Measurements from ENCODE around the gene CSTB.

CSTB gene

DNA sequence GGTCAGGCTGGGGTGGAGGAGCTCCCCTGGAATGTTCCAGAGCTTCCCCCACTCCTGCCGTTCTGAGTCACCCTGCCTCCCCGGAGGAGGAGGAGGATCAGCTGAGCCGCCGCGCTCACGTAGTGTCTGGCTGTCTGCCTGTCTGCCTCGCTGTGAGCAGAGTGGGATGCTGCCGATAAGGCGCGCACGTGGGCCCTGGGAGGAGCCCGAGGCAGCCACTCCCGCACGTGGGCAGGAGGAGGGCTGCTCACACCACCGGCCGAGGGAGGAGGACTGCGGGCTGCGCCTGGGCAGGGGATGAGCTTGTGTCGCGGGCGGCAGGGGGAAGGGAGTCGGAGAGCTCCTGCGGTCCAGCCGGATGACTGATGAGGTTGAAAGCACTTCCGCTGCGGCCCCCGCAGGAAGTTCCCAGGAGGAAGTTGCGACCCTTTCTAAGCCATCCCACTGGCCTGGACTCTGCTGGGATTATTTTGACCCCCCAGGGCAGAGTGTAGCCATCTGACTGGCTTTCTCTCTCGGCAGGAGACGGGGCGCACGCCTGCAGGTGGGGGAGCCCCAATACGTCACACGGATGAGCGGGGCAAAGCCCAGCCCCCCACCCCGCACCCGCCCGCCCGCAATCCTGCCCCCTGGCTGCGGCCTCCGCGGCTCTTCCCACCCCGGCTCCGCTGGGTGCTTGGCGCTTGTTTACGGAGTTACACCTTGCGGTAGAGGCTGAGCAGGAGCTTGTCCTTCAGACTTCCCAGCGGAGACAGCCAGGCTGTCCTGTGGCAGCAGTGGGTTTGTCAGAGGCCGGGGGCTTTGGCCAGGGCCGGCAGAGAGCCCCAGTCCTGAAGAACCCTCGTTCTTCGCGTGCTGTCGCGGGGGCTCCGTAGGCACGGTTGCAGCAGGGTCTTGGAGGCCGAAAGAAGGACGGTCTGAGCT is 47.4 kb downstream of the CSTB start:
- TF ChIP-seq, protein P1, sequence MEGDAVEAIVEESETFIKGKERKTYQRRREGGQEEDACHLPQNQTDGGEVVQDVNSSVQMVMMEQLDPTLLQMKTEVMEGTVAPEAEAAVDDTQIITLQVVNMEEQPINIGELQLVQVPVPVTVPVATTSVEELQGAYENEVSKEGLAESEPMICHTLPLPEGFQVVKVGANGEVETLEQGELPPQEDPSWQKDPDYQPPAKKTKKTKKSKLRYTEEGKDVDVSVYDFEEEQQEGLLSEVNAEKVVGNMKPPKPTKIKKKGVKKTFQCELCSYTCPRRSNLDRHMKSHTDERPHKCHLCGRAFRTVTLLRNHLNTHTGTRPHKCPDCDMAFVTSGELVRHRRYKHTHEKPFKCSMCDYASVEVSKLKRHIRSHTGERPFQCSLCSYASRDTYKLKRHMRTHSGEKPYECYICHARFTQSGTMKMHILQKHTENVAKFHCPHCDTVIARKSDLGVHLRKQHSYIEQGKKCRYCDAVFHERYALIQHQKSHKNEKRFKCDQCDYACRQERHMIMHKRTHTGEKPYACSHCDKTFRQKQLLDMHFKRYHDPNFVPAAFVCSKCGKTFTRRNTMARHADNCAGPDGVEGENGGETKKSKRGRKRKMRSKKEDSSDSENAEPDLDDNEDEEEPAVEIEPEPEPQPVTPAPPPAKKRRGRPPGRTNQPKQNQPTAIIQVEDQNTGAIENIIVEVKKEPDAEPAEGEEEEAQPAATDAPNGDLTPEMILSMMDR (IDR thresholded peaks at IDR 0.05), result no peak

DNA sequence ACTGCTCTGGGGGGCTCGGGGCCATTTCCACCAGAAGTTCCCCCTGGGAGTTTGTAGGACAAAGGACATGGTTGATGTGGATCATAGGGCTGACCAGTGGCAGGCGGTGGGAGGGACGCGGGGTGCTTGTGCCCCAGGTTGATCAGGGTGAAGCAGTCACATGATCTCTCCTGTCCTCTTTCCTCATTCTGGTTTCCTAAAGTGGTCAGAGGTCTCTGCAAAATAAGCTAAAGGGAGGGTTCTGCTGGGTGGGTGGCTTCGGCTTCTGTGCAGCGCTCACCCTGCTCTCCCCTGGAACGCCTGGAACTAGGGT is 48.0 kb downstream of the CSTB start:
- TF ChIP-seq, protein P1 (IDR thresholded peaks at IDR 0.05), result no peak

DNA sequence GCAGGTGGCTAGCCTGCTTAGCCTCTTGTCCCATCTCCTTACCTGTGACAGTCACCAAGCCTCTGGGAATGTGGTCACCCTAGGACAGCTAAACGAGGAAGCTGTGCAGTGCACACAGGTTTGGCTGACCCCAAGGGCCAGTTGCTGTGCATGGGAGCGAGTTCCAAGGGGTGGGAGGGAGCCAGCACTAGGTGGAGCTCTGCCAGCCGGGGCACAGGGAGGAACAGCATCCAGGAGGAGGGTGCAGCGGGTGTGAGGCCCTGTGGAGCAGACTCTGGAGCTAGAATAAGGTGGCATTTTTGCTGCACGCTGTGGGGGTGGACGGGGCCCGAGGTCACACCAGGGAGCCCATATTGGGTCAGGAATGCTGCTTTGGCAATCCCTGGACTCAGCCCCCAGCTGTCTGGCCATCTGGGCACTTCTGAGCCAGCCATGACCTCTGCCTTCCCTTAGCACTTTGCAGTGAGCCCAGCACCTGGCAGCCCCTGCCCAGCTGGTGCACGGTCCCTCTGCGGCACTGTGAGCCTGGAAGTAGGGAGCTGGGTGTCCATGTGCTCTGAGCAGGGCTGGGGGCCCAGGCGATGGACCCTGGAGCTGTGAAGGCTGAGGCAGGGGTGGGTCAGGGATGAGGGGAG is 48.5 kb downstream of the CSTB start:
- TF ChIP-seq, protein P1 (IDR thresholded peaks at IDR 0.05), result no peak

DNA sequence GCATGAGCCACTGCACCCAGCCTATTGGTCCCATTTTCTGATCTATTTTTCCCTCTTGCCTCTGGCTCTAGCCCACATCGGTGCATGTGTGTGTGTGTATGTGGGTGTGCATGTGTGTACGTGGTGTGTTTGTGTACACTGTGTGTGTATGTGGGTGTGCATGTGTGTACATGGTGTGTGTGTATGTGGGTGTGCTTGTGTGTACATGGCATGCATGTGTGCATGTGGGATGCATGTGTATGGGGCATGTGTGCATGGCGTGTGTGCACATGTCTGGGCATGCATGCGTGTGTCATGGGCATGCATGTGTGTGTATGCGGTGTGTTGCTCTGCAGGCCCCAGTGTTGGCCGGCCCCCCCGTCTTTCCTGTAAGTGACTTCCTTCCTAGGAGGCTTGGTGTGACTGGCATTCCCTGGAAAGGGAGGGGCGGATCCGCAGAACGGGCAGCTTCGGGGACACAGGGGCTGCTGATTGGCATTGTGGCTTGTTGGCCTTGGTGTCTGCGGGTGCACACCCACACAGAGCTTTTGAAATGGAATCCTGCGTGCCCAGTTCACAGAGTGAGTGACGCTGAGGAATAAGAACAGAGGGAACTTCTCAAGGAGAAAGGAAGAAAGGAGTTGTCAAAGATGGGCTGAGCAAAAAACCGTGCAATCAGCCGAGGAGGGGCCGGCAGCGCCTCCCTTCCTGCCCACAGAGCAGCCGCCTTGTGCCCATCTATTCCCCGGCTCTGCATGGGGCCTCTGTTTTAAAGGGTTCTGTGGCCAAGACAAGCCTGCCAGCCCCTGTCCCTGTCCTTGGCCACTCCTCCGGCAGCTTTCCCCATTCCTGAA is 49.2 kb downstream of the CSTB start:
- TF ChIP-seq, protein P1 (IDR thresholded peaks at IDR 0.05), result no peak

Data from LNCAP (cell line).